HG03571 (cell line): Measurements from ENCODE around the gene C22orf31.

ENCODE experiments used
- ATAC-seq: cut with Tn5 transposase; IDR thresholded peaks from one replicate; pipeline ENCODE4 v1.9.1; 2021; ENCODE audit not compliant: unreplicated experiment

The C22orf31 gene

DNA sequence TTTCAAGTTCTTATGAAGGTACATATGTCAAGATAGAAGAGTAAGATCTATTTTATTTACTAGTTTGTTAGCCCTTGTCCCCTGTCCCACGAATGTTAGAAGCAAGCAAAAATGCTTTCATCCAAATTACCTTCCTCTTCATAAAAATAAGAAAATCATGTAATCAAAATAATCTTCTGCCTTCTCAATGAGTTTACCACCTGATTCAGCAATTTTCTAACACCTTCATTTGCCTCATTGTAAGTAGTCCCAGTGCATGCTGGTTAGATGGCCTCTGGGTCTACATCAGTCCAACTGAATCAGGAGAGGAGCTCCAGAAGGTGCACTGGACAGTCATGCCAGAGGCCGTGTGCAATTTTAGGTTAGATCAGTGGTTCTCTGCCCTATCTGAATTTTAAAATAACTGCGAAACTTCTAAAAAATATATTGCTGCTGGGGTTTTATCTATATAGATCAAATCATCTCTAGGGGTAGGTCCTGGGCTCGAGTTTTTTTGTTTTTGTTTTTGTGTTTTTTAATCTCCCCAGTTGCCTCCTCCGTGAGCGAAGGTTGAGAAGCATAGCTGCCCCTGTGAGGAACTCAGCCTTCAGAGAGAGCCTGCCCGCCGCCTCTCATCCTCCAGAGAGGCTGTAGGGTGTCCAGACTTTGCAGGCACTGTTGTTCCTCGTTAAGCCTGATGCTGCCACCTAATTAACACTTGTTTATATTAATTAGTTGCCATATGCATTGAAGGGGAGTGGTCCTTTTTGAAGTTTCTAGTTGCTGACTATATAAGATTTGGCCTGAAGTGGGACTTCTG is 32.2 kb downstream of the C22orf31 start:
- ATAC-seq, result no peak

DNA sequence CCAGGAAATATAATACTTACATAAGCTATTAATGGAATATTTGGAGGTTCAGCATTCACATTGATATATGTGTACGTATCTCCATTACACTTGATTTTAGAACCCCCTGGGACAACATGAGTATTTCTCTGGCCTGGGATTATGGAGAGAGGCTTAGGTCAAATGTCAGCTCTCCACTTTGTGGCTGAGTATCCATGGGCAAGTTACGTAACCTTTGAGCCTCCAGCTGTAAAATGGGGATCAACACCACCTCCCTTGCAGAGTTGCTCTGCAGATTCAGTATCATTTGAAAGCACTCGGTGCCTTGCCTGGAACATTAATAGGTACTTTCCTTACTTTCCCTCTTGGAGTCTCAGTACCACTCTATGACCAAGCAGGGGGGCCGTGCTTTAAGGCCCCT is 33.2 kb downstream of the C22orf31 start:
- no peak for ATAC-seq

DNA sequence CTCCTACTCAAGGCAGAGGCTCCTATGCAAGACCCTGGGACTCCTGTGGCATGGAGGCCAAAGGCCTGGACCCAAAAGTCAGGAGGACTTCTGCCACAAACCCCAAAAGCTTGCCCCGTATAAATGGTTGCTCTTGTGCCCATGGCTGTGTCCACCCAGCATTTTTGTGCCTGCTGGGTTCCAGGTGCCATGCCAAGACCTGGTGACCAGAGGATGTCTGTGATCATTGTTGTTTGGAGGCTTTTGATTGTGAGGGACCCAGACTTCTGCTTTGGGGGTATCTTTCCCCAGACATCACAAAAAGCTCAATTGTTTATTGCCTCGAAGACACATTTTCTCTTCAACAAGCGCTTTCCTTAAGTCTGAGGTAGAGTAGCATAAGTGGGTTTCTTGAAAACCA is 35.1 kb downstream of the C22orf31 start:
- ATAC-seq, result no peak

GRCh38 chr22:29023172-29023796 is 38.3 kb downstream of the C22orf31 start:
- ATAC-seq, result no peak

- no peak for ATAC-seq
Measured at GRCh38 chr22:29022101-29022817, 39.4 kb downstream of the C22orf31 start.

DNA sequence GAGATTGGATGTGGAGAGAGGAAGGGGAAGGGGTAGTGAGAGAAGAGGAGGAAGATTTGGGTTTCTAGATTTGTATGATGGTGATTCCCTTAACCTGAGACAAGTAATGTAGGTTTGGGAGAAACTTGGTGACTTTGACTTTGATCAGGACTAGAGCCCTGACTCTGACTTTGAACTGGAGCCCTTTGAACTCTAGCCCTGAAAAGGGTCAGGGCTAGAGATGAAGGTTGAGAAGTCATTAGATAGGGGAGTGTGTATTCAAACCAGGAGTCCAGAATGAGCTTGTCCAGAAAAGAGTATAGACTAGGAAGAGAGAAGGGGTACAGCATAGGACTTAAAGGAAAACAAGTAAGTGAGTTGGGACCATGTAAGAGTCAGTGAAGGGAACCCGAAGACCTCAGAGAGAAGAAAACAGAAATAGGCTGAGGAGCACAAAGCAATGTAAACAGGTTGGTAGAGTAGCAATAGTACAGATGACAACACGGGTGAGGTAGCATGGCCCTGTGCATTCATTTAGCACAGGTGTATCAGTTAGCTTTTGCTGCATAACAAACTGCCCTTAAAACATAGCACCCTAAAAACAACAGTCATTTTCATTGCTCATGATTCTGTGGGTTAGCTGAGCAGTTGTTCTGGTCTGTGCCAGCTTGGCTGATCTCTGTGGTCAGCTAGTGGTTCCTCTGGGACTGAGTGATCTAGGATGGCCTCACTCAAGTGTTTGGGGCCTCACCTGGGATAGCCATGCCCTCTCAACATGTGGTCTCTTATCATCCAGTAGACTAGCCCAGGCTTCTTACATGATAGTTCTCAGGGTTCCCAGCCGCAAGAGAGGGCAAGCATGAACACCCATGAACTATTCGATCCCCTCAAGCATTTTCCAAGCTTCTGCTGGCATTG is 43.1 kb downstream of the C22orf31 start:
- ATAC-seq, result no peak

DNA sequence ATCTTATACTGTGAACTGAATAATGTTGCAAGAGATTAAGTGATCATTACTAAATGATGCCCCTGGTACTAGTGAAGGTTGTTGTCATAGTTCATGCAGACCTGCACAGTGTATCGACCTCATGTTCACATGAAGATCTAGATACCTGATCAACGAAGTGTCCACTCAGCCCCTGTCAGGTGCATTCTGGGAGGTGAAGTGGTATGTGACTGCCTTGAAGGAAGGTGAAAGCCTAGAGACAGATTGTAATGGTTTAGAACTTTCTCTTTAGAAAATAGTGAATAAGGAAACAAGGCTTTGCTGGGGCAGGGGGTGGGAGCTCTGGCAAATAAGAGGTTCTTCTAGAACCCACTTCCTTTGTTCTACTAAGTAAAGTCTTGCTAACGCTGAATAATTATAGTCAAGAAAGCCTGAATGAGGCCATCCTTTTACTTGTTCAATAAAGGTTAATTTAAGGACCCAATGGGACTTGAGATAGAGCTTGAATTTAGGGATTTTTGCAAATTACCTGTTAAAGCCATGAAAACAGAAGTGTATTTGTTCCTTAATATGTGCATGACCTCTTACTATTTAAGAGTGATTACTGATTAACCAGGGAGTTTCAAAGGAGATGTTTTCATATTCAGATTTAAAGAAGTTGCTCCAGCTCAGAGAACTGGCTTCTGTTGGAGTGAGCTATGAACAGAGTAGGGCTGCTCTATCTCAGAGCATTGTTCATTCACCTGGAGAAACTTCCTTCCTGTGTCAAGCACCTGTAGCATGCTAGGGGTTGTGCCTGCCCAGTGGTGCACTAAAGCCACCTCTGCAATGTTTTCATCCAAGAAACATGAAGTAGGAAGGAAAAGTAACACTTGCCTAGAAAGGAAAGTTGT is 45.3 kb downstream of the C22orf31 start:
- peak; percentile 53 for ATAC-seq

GRCh38 chr22:29014773-29015172 is 46.9 kb downstream of the C22orf31 start:
- ATAC-seq, result no peak

DNA sequence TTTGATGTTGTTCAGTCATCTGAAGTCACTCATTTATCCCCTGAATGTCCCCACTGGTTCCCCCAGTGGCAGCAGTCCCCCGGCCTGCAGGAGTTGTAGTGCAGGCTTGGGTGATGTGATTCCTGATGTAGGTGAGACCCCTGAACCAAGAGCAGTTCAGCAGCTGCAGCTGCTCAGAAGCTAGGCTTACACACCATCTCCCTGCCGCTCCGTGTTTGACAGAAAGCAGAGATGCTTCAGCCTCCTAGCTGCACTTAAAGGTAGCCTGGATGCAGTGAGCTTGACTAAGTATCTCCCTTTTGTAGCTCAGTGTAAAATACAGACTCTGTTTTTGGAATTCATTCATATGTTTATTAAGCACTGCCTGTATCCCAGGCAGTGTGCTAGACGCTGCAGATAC is 47.3 kb downstream of the C22orf31 start:
- no peak for ATAC-seq

DNA sequence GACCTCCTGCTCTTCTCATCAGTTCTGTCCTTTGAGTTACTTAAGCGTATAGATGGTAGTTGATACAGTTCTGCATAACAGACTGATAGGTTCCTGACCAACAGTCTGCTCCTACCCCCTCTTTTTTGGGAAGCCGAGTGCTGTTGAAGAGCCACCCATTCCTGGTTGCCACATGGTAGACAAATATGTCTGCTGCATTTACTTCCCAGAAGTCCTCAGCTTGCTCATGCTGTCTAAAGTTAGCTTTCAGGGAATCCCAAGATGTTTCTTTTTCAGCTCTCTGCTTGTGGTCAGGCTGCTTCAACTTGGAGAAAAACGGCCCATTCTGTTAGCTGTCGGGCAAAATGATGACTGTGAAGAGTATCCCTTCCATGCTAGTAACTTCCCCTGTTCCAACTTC is 48.7 kb downstream of the C22orf31 start:
- ATAC-seq, result no peak

DNA sequence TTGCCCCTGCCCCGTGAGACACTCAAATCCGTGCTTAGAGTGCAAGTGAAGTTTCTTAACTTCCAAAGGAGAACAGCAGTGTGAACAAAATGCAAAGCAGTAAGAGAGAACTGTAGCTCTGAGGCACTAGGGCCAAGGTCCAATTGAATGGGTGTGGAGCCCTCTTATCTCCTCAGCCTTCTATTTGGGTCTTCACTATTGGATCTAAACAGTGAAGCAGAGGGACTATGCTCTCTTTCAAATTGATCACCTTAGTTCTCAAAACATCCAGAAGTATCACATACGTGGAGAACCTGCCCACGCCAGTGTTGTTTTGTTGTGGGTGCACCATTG is 49.6 kb downstream of the C22orf31 start:
- no peak for ATAC-seq

DNA sequence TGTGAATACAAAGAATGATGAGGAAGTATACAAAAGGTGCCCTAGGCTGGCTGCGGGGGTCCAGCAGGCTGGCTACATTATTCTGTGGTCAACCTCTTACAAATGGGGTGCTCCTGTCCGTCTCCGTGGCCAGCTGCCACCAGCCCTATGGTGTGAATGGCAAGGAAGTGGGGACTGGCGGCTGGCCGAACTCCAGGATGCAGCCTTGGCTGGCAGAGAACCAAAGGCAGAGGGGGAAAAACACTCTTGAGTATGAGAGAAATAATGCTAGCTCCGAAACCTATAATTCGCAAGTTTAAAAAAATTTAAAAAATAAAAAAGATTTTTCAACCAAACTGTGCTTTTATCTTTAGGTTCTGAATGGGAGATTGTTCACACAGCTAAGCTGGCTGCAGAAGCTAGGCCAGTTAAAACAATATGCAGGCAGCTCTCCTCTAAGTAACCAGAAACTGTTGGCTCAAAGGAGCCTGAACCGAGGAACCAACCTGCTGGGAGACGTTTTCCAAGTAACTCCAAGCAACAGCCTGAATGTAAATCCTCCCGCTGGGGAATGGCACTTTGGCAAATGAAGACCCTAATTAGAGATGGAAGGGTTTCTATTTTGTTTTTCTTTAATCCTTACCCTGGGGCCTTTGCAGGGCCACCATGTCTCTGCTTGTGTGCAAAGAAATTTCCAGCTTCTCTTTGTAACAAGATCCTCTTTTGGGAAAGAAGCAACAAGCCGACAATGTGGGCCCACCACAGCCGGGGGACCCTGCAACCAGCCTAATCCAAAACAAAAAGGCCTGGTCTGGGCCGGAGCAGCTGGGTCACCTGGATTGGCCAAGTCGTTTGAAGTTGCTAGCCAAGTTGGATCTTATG is 50.2 kb downstream of the C22orf31 start:
- no peak for ATAC-seq

DNA sequence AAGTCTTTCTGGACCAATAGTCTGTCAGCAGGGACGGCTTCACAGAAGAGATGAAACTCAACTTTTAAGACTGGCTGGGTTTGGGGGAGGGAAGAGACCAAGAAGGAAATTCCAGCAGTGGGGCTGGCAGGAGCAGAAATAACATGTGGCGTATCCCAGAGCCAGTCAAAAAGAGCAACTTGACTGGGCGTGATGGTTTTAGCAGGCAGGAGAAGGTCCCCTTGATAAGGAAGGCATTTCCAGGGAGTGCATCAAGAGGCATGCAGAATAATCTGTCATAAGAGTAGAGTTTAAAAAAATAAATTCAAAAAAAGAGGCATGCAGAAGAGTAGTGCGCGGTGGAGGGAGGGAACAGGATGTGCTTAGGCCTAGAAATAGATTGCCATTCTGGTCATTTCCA is 52.5 kb downstream of the C22orf31 start:
- no peak for ATAC-seq
